ENCODE measurements around the gene NTF3.

Gene NTF3

DNA sequence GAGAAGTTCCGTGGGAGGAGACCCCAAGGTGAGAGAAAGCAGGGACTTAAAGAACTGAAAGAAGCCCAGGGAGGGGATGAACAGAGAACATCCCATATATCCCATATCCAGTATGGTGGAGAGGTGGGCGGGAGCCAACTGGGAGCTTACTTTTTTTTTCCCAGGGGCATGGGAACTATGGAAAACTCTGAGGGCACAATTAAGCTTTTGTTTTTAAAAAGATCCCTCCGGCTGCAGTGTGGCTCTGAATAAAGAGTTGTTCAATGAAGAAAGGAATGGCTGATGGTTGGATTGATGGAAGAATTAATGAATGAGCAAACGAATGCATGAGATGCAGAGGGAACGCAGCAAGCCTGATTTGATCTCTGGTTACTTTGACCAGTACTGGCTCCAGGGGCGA is 12.6 kb downstream of the NTF3 start:
- DNase-seq (no peak), ATAC-seq (ENCODE audit: insufficient read depth, low read depth) (no peak)
- Histone ChIP-seq H3K36me3 (ENCODE audit: insufficient read depth, low read length) (no peaks in the 10 kb centered on the region), H3K27me3 (ENCODE audit: insufficient read depth, low read length, poor library complexity) (peaks cover 37% of the 10 kb centered on the region), H2AFZ (ENCODE audit: low read depth, low read length) (no peak overlapping the region), H3K79me2 (ENCODE audit: insufficient read depth, low read length) (no peaks in the 10 kb centered on the region), H3K9ac (ENCODE audit: low read depth, low read length) (no peak overlapping the region), H3K4me1 (ENCODE audit: insufficient read depth, low read length) (no peaks in the 10 kb centered on the region), H3K27ac (ENCODE audit: low read length) (no peak overlapping the region), H3K4me2 (ENCODE audit: insufficient read depth, low read length) (no peak overlapping the region), H4K20me1 (ENCODE audit: insufficient read depth, low read length) (no peaks in the 10 kb centered on the region), H3K9me3 (ENCODE audit: insufficient read depth, low read length, severe bottlenecking) (no peaks in the 10 kb centered on the region), H3K4me3 (ENCODE audit: low read depth in 1 of 2, low read length in 2 of 2) (no peak overlapping the region)
- no peak for TF ChIP-seq EZH2 (IDR thresholded peaks at IDR 0.05; ENCODE audit: borderline replicate concordance, low read depth, low read length, severe bottlenecking)
- TF ChIP-seq, protein P1, sequence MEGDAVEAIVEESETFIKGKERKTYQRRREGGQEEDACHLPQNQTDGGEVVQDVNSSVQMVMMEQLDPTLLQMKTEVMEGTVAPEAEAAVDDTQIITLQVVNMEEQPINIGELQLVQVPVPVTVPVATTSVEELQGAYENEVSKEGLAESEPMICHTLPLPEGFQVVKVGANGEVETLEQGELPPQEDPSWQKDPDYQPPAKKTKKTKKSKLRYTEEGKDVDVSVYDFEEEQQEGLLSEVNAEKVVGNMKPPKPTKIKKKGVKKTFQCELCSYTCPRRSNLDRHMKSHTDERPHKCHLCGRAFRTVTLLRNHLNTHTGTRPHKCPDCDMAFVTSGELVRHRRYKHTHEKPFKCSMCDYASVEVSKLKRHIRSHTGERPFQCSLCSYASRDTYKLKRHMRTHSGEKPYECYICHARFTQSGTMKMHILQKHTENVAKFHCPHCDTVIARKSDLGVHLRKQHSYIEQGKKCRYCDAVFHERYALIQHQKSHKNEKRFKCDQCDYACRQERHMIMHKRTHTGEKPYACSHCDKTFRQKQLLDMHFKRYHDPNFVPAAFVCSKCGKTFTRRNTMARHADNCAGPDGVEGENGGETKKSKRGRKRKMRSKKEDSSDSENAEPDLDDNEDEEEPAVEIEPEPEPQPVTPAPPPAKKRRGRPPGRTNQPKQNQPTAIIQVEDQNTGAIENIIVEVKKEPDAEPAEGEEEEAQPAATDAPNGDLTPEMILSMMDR (IDR thresholded peaks at IDR 0.05; ENCODE audit: borderline replicate concordance, extremely low read depth, low read length, poor library complexity, severe bottlenecking) = no peak

DNA sequence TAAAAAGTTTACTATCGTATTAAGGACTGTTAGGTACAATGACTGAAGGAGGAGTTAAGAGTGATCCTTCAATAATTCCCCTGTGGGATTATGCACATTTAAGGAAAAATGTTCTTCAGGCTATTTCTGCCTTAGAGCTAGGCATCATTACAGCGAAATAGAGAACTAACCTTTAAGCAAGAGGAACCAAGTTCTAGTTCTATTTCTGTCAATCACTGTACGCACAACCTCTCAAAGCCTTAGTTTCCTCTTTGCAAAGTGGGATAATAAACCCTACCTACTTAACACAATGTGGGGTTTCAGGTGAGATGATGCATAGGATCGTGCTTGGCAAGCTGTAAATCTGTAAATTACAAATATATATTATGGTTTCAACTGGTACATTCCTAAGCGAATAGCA is 15.4 kb downstream of the NTF3 start:
- Histone ChIP-seq H3K9me3 (ENCODE audit: insufficient read depth, low read length, severe bottlenecking) (no peaks in the 10 kb centered on the region), H3K4me2 (ENCODE audit: insufficient read depth, low read length) (no peak overlapping the region), H3K27ac (ENCODE audit: low read length) (no peak overlapping the region), H3K79me2 (ENCODE audit: insufficient read depth, low read length) (no peaks in the 10 kb centered on the region), H3K27me3 (ENCODE audit: insufficient read depth, low read length, poor library complexity) (peaks cover 26% of the 10 kb centered on the region), H2AFZ (ENCODE audit: low read depth, low read length) (no peak overlapping the region), H4K20me1 (ENCODE audit: insufficient read depth, low read length) (no peaks in the 10 kb centered on the region), H3K4me1 (ENCODE audit: insufficient read depth, low read length) (no peaks in the 10 kb centered on the region), H3K9ac (ENCODE audit: low read depth, low read length) (no peak overlapping the region), H3K36me3 (ENCODE audit: insufficient read depth, low read length) (no peaks in the 10 kb centered on the region), H3K4me3 (ENCODE audit: low read depth in 1 of 2, low read length in 2 of 2) (no peak overlapping the region)
- ATAC-seq (ENCODE audit: insufficient read depth, low read depth) = no peak
- no peak for DNase-seq
- TF ChIP-seq, protein P1 (IDR thresholded peaks at IDR 0.05; ENCODE audit: borderline replicate concordance, extremely low read depth, low read length, poor library complexity, severe bottlenecking) = no peak
- no peak for TF ChIP-seq EZH2 (IDR thresholded peaks at IDR 0.05; ENCODE audit: borderline replicate concordance, low read depth, low read length, severe bottlenecking)

DNA sequence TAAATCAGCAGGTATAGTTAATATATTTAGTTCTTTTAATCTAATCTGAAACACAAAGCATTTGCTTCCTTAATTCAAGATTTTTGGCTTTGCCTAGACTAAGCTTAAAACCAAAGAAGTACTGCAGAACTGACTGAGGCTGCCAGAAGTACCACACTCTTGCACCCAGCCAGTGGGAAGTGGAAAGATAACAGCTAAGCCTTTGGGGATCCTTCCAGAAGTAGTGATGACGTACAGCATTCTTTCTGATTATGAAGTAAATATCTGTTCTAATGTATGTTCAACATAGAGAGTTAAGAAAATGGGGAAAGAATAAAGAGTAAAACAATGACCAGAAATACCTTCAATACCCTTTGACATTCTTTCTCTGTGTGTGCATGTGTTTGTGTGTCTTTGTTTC is 19.3 kb downstream of the NTF3 start:
- H2AFZ ChIP-seq (ENCODE audit: low read depth, low read length) = no peak overlapping the region
- no peak overlapping the region for H3K9ac ChIP-seq (ENCODE audit: low read depth, low read length)
- no peaks in the 10 kb centered on the region for H4K20me1 ChIP-seq (ENCODE audit: insufficient read depth, low read length)
- no peaks in the 10 kb centered on the region for H3K36me3 ChIP-seq (ENCODE audit: insufficient read depth, low read length)
- peaks cover 22% of the 10 kb centered on the region for H3K27me3 ChIP-seq (ENCODE audit: insufficient read depth, low read length, poor library complexity)
- H3K4me2 ChIP-seq (ENCODE audit: insufficient read depth, low read length) = no peak overlapping the region
- H3K79me2 ChIP-seq (ENCODE audit: insufficient read depth, low read length) = no peaks in the 10 kb centered on the region
- ATAC-seq (ENCODE audit: insufficient read depth, low read depth) (no peak), DNase-seq (no peak)
- no peak for TF ChIP-seq EZH2 (IDR thresholded peaks at IDR 0.05; ENCODE audit: borderline replicate concordance, low read depth, low read length, severe bottlenecking)
- TF ChIP-seq, protein P1 (IDR thresholded peaks at IDR 0.05; ENCODE audit: borderline replicate concordance, extremely low read depth, low read length, poor library complexity, severe bottlenecking) = no peak
- no peaks in the 10 kb centered on the region for H3K9me3 ChIP-seq (ENCODE audit: insufficient read depth, low read length, severe bottlenecking)
- no peaks in the 10 kb centered on the region for H3K4me1 ChIP-seq (ENCODE audit: insufficient read depth, low read length)
- H3K27ac ChIP-seq (ENCODE audit: low read length) = no peak overlapping the region
- no peak overlapping the region for H3K4me3 ChIP-seq (ENCODE audit: low read depth in 1 of 2, low read length in 2 of 2)

DNA sequence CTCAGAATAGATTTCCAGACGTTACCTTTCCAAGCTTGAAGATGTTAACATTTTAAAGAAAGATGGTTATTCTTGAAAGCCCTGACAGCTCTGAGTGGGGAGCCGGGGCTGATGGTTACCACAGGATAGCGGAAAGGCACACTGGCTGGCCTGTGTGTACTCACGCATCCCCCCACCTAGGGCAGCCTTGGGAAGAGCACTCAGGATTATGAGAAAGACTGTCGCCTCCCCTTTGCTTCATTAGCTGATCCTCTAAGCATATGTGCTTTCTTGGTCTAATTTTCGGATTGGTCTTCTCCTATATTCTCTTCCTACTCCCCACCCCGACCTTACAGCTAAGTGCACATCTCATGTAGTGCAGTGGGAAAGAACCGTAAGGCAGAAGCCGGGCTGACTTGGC is 20.7 kb downstream of the NTF3 start:
- no peaks in the 10 kb centered on the region for H3K9me3 ChIP-seq (ENCODE audit: insufficient read depth, low read length, severe bottlenecking)
- no peak for TF ChIP-seq EZH2 (IDR thresholded peaks at IDR 0.05; ENCODE audit: borderline replicate concordance, low read depth, low read length, severe bottlenecking)
- TF ChIP-seq, protein P1 (IDR thresholded peaks at IDR 0.05; ENCODE audit: borderline replicate concordance, extremely low read depth, low read length, poor library complexity, severe bottlenecking) = no peak
- no peak overlapping the region for H2AFZ ChIP-seq (ENCODE audit: low read depth, low read length)
- ATAC-seq (ENCODE audit: insufficient read depth, low read depth) = no peak
- H3K4me1 ChIP-seq (ENCODE audit: insufficient read depth, low read length) = peaks cover 7% of the 10 kb centered on the region
- peaks cover 17% of the 10 kb centered on the region for H3K27me3 ChIP-seq (ENCODE audit: insufficient read depth, low read length, poor library complexity)
- H4K20me1 ChIP-seq (ENCODE audit: insufficient read depth, low read length) = no peaks in the 10 kb centered on the region
- no peaks in the 10 kb centered on the region for H3K36me3 ChIP-seq (ENCODE audit: insufficient read depth, low read length)
- no peak overlapping the region for H3K9ac ChIP-seq (ENCODE audit: low read depth, low read length)
- H3K79me2 ChIP-seq (ENCODE audit: insufficient read depth, low read length) = no peaks in the 10 kb centered on the region
- H3K4me3 ChIP-seq (ENCODE audit: low read depth in 1 of 2, low read length in 2 of 2) = no peak overlapping the region
- no peak overlapping the region for H3K27ac ChIP-seq (ENCODE audit: low read length)
- no peak overlapping the region for H3K4me2 ChIP-seq (ENCODE audit: insufficient read depth, low read length)
- DNase-seq = no peak

Measured in DND-41 (cell line).